Fibroblast of villous mesenchyme (primary cell): Measurements from ENCODE around the gene RPS29. TPM values are rescaled to one million over a fixed set of nuclear protein-coding genes. Genes with fewer than 3 reads are reported as not detected.

ENCODE experiments used
- DNase-seq: peaks from one replicate; pipeline ENCODE4 v3.0.0-alpha.2; 2010; ENCODE audit warnings: low read depth
- H3K4me3 ChIP-seq: 2 replicates; pipeline ENCODE4 v1.5.1; 2011; ENCODE audit warnings: low read depth, mild to moderate bottlenecking, low read length
- CTCF ChIP-seq: IDR thresholded peaks from 2 replicates; pipeline ENCODE4 v1.5.1; 2012; ENCODE audit warnings: low read depth, mild to moderate bottlenecking, low read length; ENCODE audit not compliant: insufficient read depth
- total RNA-seq: library from RNA; depleted of rRNA; stranded (reverse); fragments of >200 nt; gene quantifications from 2 replicates; pipeline ENCODE4 v1.2.3, GENCODE V29; 2012

RPS29 gene
- total RNA-seq: 2,020 and 2,708 TPM in 2 replicates

- no peak for TF ChIP-seq CTCF
These were observed at the start of gene RPS29 for GRCh38 chr14:49585803-49586672. RPS29 (minus strand) TSS chr14:49586380; CDS start chr14:49586346, 34 bp downstream.

GRCh38 chr14:49634547-49635334 is 48.6 kb upstream of the RPS29 start, which contains the start of gene DNAAF2:
DNAAF2 (minus strand) TSS chr14:49635244; CDS start chr14:49635149, 95 bp downstream.
- H3K4me3 ChIP-seq: peak within 1 kb of the TSS; percentile 87
- TF ChIP-seq CTCF: no peak
- DNase-seq: peak; percentile 83

More at GRCh38 chr14:49585803-49586672, at the start of gene RPS29:
- peak within 1 kb of the TSS; percentile 91 for H3K4me3 ChIP-seq
- DNase-seq: peak; percentile 100

GRCh38 chr14:49633640-49634546 is 47.7 kb upstream of the RPS29 start:
- DNase-seq: peak; percentile 97
- peak; percentile 76 for TF ChIP-seq CTCF
- H3K4me3 ChIP-seq: peak overlapping the region; percentile 87

- no peak for TF ChIP-seq CTCF
- peak overlapping the region; percentile 88 for H3K4me3 ChIP-seq
- no peak for DNase-seq
These were observed 38.0 kb upstream of the RPS29 start for GRCh38 chr14:49623941-49624839.

GRCh38 chr14:49623387-49623786 is 37.2 kb upstream of the RPS29 start:
- DNase-seq: no peak
- no peak for TF ChIP-seq CTCF
- peak overlapping the region; percentile 88 for H3K4me3 ChIP-seq
